A549 treated with dexamethasone at 1 μM for 4 hours (cell line): Measurements from ENCODE around the gene KIR3DL2. TPM values are rescaled to one million over a fixed set of nuclear protein-coding genes. Genes with fewer than 3 reads are reported as not detected.

Source experiments
- total RNA-seq: library from RNA; stranded (reverse); fragments of 200-300 nt; extraction: Qiagen RNA extraction; gene quantifications from 5 replicates; pipeline ENCODE4 v1.2.3, GENCODE V29; 2022

KIR3DL2 gene
- not detected in 5 replicates for total RNA-seq

GRCh38 chr19:54850061-54850640 lies at the start of gene KIR3DL2:
TSS of gene KIR3DL2 (plus strand) at chr19:54850443. CDS start at chr19:54850476, 33 bp downstream.

GRCh38 chr19:54803410-54803809 lies 46.8 kb upstream of the KIR3DL2 start, which contains the start of gene KIR2DL4:
TSS of gene KIR2DL4 (plus strand) at chr19:54803610. CDS start at chr19:54803652, 42 bp downstream.

GRCh38 chr19:54816251-54816650 lies 34.0 kb upstream of the KIR3DL2 start, which contains the start of gene KIR3DL1:
TSS of gene KIR3DL1 (plus strand) at chr19:54816468.

GRCh38 chr19:54832496-54832895 lies 17.7 kb upstream of the KIR3DL2 start, which contains the start of gene KIR2DS4:
TSS of gene KIR2DS4 (plus strand) at chr19:54832676.

GRCh38 chr19:54873990-54874389 lies 23.7 kb downstream of the KIR3DL2 start, which contains the start of gene FCAR:
TSS of gene FCAR (plus strand) at chr19:54874235. CDS start at chr19:54874290, 55 bp downstream.

GRCh38 chr19:54905803-54906511 lies 55.7 kb downstream of the KIR3DL2 start, which contains the start of gene NCR1:
TSS of gene NCR1 (plus strand) at chr19:54906148. CDS start at chr19:54906188, 40 bp downstream.

Other genes with a start within 250 kb of the KIR3DL2 start
- gene LILRB1, start 220.0 kb upstream of the KIR3DL2 start, total RNA-seq = 0.07 to 0.15 TPM in 2 of 5 replicates, not detected in the others
- not detected in 5 replicates for gene LILRB4, start 187.5 kb upstream of the KIR3DL2 start, total RNA-seq
- gene KIR3DL3, start 126.0 kb upstream of the KIR3DL2 start, total RNA-seq = not detected in 5 replicates
- gene KIR2DL3, start 111.9 kb upstream of the KIR3DL2 start, total RNA-seq = not detected in 5 replicates
- gene KIR2DL1, start 80.7 kb upstream of the KIR3DL2 start, total RNA-seq = not detected in 5 replicates
- not detected in 5 replicates for gene KIR2DL4, start 46.8 kb upstream of the KIR3DL2 start, total RNA-seq
- gene KIR3DL1, start 34.0 kb upstream of the KIR3DL2 start, total RNA-seq = not detected in 5 replicates
- gene KIR2DS4, start 17.8 kb upstream of the KIR3DL2 start, total RNA-seq = not detected in 5 replicates
- not detected in 5 replicates for gene FCAR, start 23.8 kb downstream of the KIR3DL2 start, total RNA-seq
- gene NCR1, start 55.7 kb downstream of the KIR3DL2 start, total RNA-seq = not detected in 5 replicates
- gene NLRP7, start 97.1 kb downstream of the KIR3DL2 start, total RNA-seq = not detected in 5 replicates
- 22.3 to 27.6 TPM (median 27.3 TPM) in 5 replicates for gene NLRP2, start 115.9 kb downstream of the KIR3DL2 start, total RNA-seq
- 0.13 to 0.27 TPM (median 0.18 TPM) in 4 of 5 replicates, not detected in the other for gene GP6, start 187.8 kb downstream of the KIR3DL2 start, total RNA-seq
- 15.4 to 23.5 TPM (median 22.0 TPM) in 5 replicates for gene RDH13, start 212.7 kb downstream of the KIR3DL2 start, total RNA-seq
- gene EPS8L1, start 225.4 kb downstream of the KIR3DL2 start, total RNA-seq = 2.9 to 5.9 TPM (median 5.1 TPM) in 5 replicates